GM21390 (cell line): ENCODE results near the gene MMGT1.
"Not testable (repeated sequence)": the region's sequence is repeated elsewhere in the genome, so short reads cannot be mapped to it uniquely, and the experiment has no call there.

Experiments
- ATAC-seq: cut with Tn5 transposase; IDR thresholded peaks from one replicate; pipeline ENCODE4 v1.9.1; 2021; ENCODE audit not compliant: unreplicated experiment

The MMGT1 gene

GRCh38 chrX:135927897-135928296 lies 45.9 kb downstream of the MMGT1 start:
- ATAC-seq, result no peak

GRCh38 chrX:135923353-135923752 lies 50.4 kb downstream of the MMGT1 start:
- no peak for ATAC-seq

- not testable (repeated sequence) for ATAC-seq
Measured at GRCh38 chrX:135920516-135920915, 53.3 kb downstream of the MMGT1 start.

GRCh38 chrX:135914404-135914803 lies 59.4 kb downstream of the MMGT1 start:
- ATAC-seq, result no peak
